Peyer's patch (tissue), 4 donors: ENCODE measurements around the gene KPNA5. TPM values are rescaled to one million over a fixed set of nuclear protein-coding genes. Genes with fewer than 3 reads are reported as not detected.
"Not testable (repeated sequence)": the region's sequence is repeated elsewhere in the genome, so short reads cannot be mapped to it uniquely, and the experiment has no call there.

ENCODE experiments used
- DNase-seq, 3 donors: peaks; one replicate each; pipeline ENCODE4 v3.0.0-alpha.2; 2017 to 2019
- H3K27ac ChIP-seq, 4 donors: fragments of 200-600 bp; sonication (generic); one replicate each; pipeline ENCODE4 v1.5.1; 2016 to 2019
- H3K27me3 ChIP-seq, 2 donors: fragments of 200-600 bp; sonication (generic); one replicate each; pipeline ENCODE4 v1.5.1; 2019
- H3K36me3 ChIP-seq, 3 donors: fragments of 200-600 bp; sonication (generic); one replicate each; pipeline ENCODE4 v1.5.1; 2016 to 2019
- H3K4me1 ChIP-seq, 4 donors: fragments of 200-600 bp; sonication (generic); one replicate each; pipeline ENCODE4 v1.5.1; 2016 to 2019
- H3K4me3 ChIP-seq, 4 donors: fragments of 200-600 bp; sonication (generic); 1 replicate in 3 of 4; 2 replicates in 1 of 4; pipeline ENCODE4 v1.5.1; 2016 to 2019; ENCODE audit warnings: mild to moderate bottlenecking in 1 of 4
- H3K9me3 ChIP-seq, 4 donors: fragments of 200-600 bp; sonication (generic); one replicate each; pipeline ENCODE4 v1.5.1; 2016 to 2019; ENCODE audit warnings: mild to moderate bottlenecking in 1 of 4
- CTCF ChIP-seq, 6 experiments: fragments of 450-650 bp in 4 of 6; fragments of 200-600 bp in 2 of 6; sonication (generic) in 1 of 6; IDR thresholded peaks; one replicate each; pipeline ENCODE4 v1.5.1; 2017 to 2019; ENCODE audit warnings: antibody characterized with exemption in 6 of 6, mild to moderate bottlenecking in 3 of 6, moderate library complexity in 1 of 6
- POLR2A ChIP-seq, 2 donors: fragments of 450-650 bp; IDR thresholded peaks; one replicate each; pipeline ENCODE4 v1.5.1; 2017; ENCODE audit warnings: antibody characterized with exemption in 2 of 2, mild to moderate bottlenecking in 2 of 2, moderate library complexity in 2 of 2
- total RNA-seq, 4 donors: library from RNA; depleted of rRNA; stranded (reverse); fragments of >200 nt; gene quantifications; one replicate each; pipeline ENCODE4 v1.1.0, GENCODE V29; 2016

The KPNA5 gene
- total RNA-seq, 4 donors from 2014 or later, result 2.8 to 15.7 (median 3.2) TPM

- H3K4me3 ChIP-seq, result no peak overlapping the region
- DNase-seq, result no peak
- H3K36me3 ChIP-seq, result no peaks in the 10 kb centered on the region
- TF ChIP-seq POLR2A (IDR thresholded peaks at IDR 0.05) (no peak), CTCF (IDR thresholded peaks at IDR 0.05) (no peak)
- H3K27me3 ChIP-seq, result no peaks in the 10 kb centered on the region
- H3K4me1 ChIP-seq, result no peaks in the 10 kb centered on the region
- H3K27ac ChIP-seq, result no peak overlapping the region
- no peaks in the 10 kb centered on the region for H3K9me3 ChIP-seq
Observed at GRCh38 chr6:116691154-116691553, 10.1 kb downstream of the KPNA5 start.

GRCh38 chr6:116692873-116693272, 11.9 kb downstream of the KPNA5 start:
- H3K4me1 ChIP-seq, H3K36me3 ChIP-seq, DNase-seq, H3K27ac ChIP-seq, H3K4me3 ChIP-seq, H3K9me3 ChIP-seq, H3K27me3 ChIP-seq: not testable (repeated sequence)

GRCh38 chr6:116693275-116693674, 12.3 kb downstream of the KPNA5 start:
- H3K4me1 ChIP-seq, H3K4me3 ChIP-seq, H3K36me3 ChIP-seq, DNase-seq, H3K9me3 ChIP-seq, H3K27me3 ChIP-seq, H3K27ac ChIP-seq: not testable (repeated sequence)

GRCh38 chr6:116695401-116695800, 14.4 kb downstream of the KPNA5 start:
- DNase-seq, result no peak
- TF ChIP-seq CTCF (IDR thresholded peaks at IDR 0.05) (no peak), POLR2A (IDR thresholded peaks at IDR 0.05) (no peak)

GRCh38 chr6:116697480-116697879, 16.5 kb downstream of the KPNA5 start:
- no peaks in the 10 kb centered on the region for H3K27me3 ChIP-seq

More at GRCh38 chr6:116695401-116695800, 14.4 kb downstream of the KPNA5 start:
- Histone ChIP-seq H3K27ac (no peak overlapping the region), H3K4me1 (no peaks in the 10 kb centered on the region), H3K27me3 (no peaks in the 10 kb centered on the region), H3K36me3 (no peaks in the 10 kb centered on the region), H3K9me3 (no peaks in the 10 kb centered on the region), H3K4me3 (no peak overlapping the region)

GRCh38 chr6:116703888-116704287, 22.9 kb downstream of the KPNA5 start:
- DNase-seq, H3K4me3 ChIP-seq, H3K4me1 ChIP-seq, H3K27ac ChIP-seq, H3K27me3 ChIP-seq, H3K9me3 ChIP-seq: not testable (repeated sequence)
- H3K36me3 ChIP-seq, result peaks cover 0 to 19% (median 0%) of the 10 kb centered on the region in 3 donors

More at GRCh38 chr6:116697480-116697879, 16.5 kb downstream of the KPNA5 start:
- no peak for DNase-seq
- no peak for TF ChIP-seq POLR2A (IDR thresholded peaks at IDR 0.05)
- no peak for TF ChIP-seq CTCF (IDR thresholded peaks at IDR 0.05)
- H3K27ac ChIP-seq, result no peak overlapping the region
- H3K36me3 ChIP-seq, result no peaks in the 10 kb centered on the region
- no peak overlapping the region for H3K4me3 ChIP-seq
- H3K9me3 ChIP-seq, result no peaks in the 10 kb centered on the region
- H3K4me1 ChIP-seq, result no peaks in the 10 kb centered on the region

GRCh38 chr6:116705917-116706316, 24.9 kb downstream of the KPNA5 start:
- Histone ChIP-seq H3K36me3 (peaks cover 0 to 19% (median 0%) of the 10 kb centered on the region in 3 donors), H3K4me1 (no peaks in the 10 kb centered on the region), H3K4me3 (no peak overlapping the region), H3K9me3 (no peaks in the 10 kb centered on the region), H3K27ac (no peak overlapping the region), H3K27me3 (no peaks in the 10 kb centered on the region)
- no peak for DNase-seq
- TF ChIP-seq CTCF (IDR thresholded peaks at IDR 0.05) (no peak), POLR2A (IDR thresholded peaks at IDR 0.05) (no peak)
